ENCODE data around the gene HIPK1. TPM values are rescaled to one million over a fixed set of nuclear protein-coding genes. Genes with fewer than 3 reads are reported as not detected.

The HIPK1 gene
- total and polyA plus RNA-seq, 3 donors from 2014 or later = 102 to 128 (median 116) TPM

- Histone ChIP-seq H3K27me3 (no peaks in the 10 kb centered on the region), H3K27ac (no peak overlapping the region), H3K36me3 (ENCODE audit: low read depth, missing control alignments) (no peaks in the 10 kb centered on the region), H3K4me1 (peaks cover 31% of the 10 kb centered on the region), H3K9me3 (no peaks in the 10 kb centered on the region), H3K4me3 (no peak overlapping the region)
- no peak for DNase-seq
- intact Hi-C loops (cut with DNase I; ENCODE audit: low total_unique reads) = no loop called here
- TF ChIP-seq CTCF (IDR thresholded peaks at IDR 0.05) (no peak), POLR2A (IDR thresholded peaks at IDR 0.05) (no peak)
Measured at GRCh38 chr1:113943028-113943811, 14.1 kb downstream of the HIPK1 start.

- intact Hi-C loops (cut with DNase I; ENCODE audit: low total_unique reads) = no loop called here
- H3K4me3 ChIP-seq = no peak overlapping the region
- no peaks in the 10 kb centered on the region for H3K36me3 ChIP-seq (ENCODE audit: low read depth, missing control alignments)
- no peak for DNase-seq
- H3K4me1 ChIP-seq = peaks cover 26% of the 10 kb centered on the region
- H3K27me3 ChIP-seq = no peaks in the 10 kb centered on the region
- H3K27ac ChIP-seq = no peak overlapping the region
- no peak for TF ChIP-seq POLR2A (IDR thresholded peaks at IDR 0.05)
- no peak for TF ChIP-seq CTCF (IDR thresholded peaks at IDR 0.05)
- WGBS, 2 donors = 96 to 100% methylated on average over 1 of the region's 1 CpG
- no peaks in the 10 kb centered on the region for H3K9me3 ChIP-seq
Measured at GRCh38 chr1:113945329-113945728, 16.2 kb downstream of the HIPK1 start.

- no peak for DNase-seq
- no peaks in the 10 kb centered on the region for H3K9me3 ChIP-seq
Measured at GRCh38 chr1:113946112-113946511, 17.0 kb downstream of the HIPK1 start.

GRCh38 chr1:113946678-113947387 lies 17.7 kb downstream of the HIPK1 start:
- no peak for TF ChIP-seq POLR2A (IDR thresholded peaks at IDR 0.05)
- no peak for TF ChIP-seq CTCF (IDR thresholded peaks at IDR 0.05)
- Histone ChIP-seq H3K9me3 (no peaks in the 10 kb centered on the region), H3K27me3 (no peaks in the 10 kb centered on the region), H3K27ac (peak overlapping the region in 1 of 2 donors; percentile 37), H3K4me3 (no peak overlapping the region), H3K36me3 (ENCODE audit: low read depth, missing control alignments) (no peaks in the 10 kb centered on the region), H3K4me1 (peaks cover 22% of the 10 kb centered on the region)
- 42 to 51% methylated on average over 3 of the region's 3 CpGs for WGBS, 2 donors
- no peak for DNase-seq
- intact Hi-C loops (cut with DNase I; ENCODE audit: low total_unique reads) = no loop called here

More at GRCh38 chr1:113946112-113946511, 17.0 kb downstream of the HIPK1 start:
- intact Hi-C loops (cut with DNase I; ENCODE audit: low total_unique reads) = no loop called here
- no peak overlapping the region for H3K27ac ChIP-seq
- no peaks in the 10 kb centered on the region for H3K27me3 ChIP-seq
- peaks cover 22% of the 10 kb centered on the region for H3K4me1 ChIP-seq
- TF ChIP-seq CTCF (IDR thresholded peaks at IDR 0.05) (no peak), POLR2A (IDR thresholded peaks at IDR 0.05) (no peak)
- H3K4me3 ChIP-seq = no peak overlapping the region
- no peaks in the 10 kb centered on the region for H3K36me3 ChIP-seq (ENCODE audit: low read depth, missing control alignments)
- WGBS, 2 donors = 67 to 84% methylated on average over 1 of the region's 1 CpG

All from testis (tissue), 3 donors.